HepG2 (cell line): ENCODE results near the gene ANKS3. TPM values are rescaled to one million over a fixed set of nuclear protein-coding genes. Genes with fewer than 3 reads are reported as not detected.
A peak's percentile ranks its signal among the peaks of the same experiment; 100 is the strongest.

Source experiments
- ELF1 ChIP-seq: sonication (generic); formaldehyde crosslinking; IDR thresholded peaks from 2 replicates; pipeline ENCODE4 v1.4.0; 2020; ENCODE audit warnings: missing genetic modification reagents
- ELF4 ChIP-seq: sonication (generic); formaldehyde crosslinking; IDR thresholded peaks from 2 replicates; pipeline ENCODE4 v1.5.0; 2020; ENCODE audit warnings: missing genetic modification reagents, mild to moderate bottlenecking, moderate library complexity, borderline replicate concordance
- KLF6 ChIP-seq: IDR thresholded peaks from 2 replicates; pipeline ENCODE4 v1.8.0; 2016; ENCODE audit warnings: missing biosample characterization, missing genetic modification reagents
- MXD4 ChIP-seq: IDR thresholded peaks from 2 replicates; pipeline ENCODE4 v1.6.1; 2016; ENCODE audit warnings: mild to moderate bottlenecking, missing biosample characterization, missing genetic modification reagents
- NAIF1 ChIP-seq: sonication (generic); formaldehyde crosslinking; IDR thresholded peaks from 2 replicates; pipeline ENCODE4 v1.5.0; 2020; ENCODE audit warnings: mild to moderate bottlenecking, missing genetic modification reagents, borderline replicate concordance
- NFYC ChIP-seq: IDR thresholded peaks from 2 replicates; pipeline ENCODE4 v1.6.1; 2016; ENCODE audit warnings: missing genetic modification reagents, missing compliant biosample characterization
- RARA ChIP-seq: IDR thresholded peaks from 2 replicates; pipeline ENCODE4 v1.6.1; 2016; ENCODE audit warnings: missing genetic modification reagents, missing compliant biosample characterization
- SETDB1 ChIP-seq: sonication (generic); formaldehyde crosslinking; IDR thresholded peaks from 2 replicates; pipeline ENCODE4 v1.5.1; 2020; ENCODE audit warnings: missing genetic modification reagents, mild to moderate bottlenecking, borderline replicate concordance
- SIN3B ChIP-seq: fragments of 150-350 bp; IDR thresholded peaks from 2 replicates; pipeline ENCODE4 v1.6.1; 2014; ENCODE audit warnings: low read length
- TMF1 ChIP-seq: sonication (generic); formaldehyde crosslinking; IDR thresholded peaks from 2 replicates; pipeline ENCODE4 v1.8.1; 2022; ENCODE audit warnings: low read depth, missing genetic modification reagents
- ZEB1 ChIP-seq: IDR thresholded peaks from 2 replicates; pipeline ENCODE4 v1.6.1; 2012; ENCODE audit warnings: mild to moderate bottlenecking, low read depth, inconsistent platforms; ENCODE audit not compliant: insufficient replicate concordance
- ZNF12 ChIP-seq: sonication (generic); formaldehyde crosslinking; IDR thresholded peaks from 2 replicates; pipeline ENCODE4 v1.5.0; 2020; ENCODE audit warnings: missing genetic modification reagents
- ZNF143 ChIP-seq: sonication (generic); formaldehyde crosslinking; IDR thresholded peaks from 2 replicates; pipeline ENCODE4 v1.4.0; 2020; ENCODE audit warnings: missing genetic modification reagents
- ZNF326 ChIP-seq: sonication (generic); formaldehyde crosslinking; IDR thresholded peaks from 2 replicates; pipeline ENCODE4 v1.4.0; 2020; ENCODE audit warnings: missing genetic modification reagents, borderline replicate concordance
- ZNF567 ChIP-seq: sonication (generic); formaldehyde crosslinking; IDR thresholded peaks from 2 replicates; pipeline ENCODE4 v1.8.1; 2023; ENCODE audit warnings: mild to moderate bottlenecking, missing genetic modification reagents, borderline replicate concordance
- ZNF839 ChIP-seq: sonication (generic); formaldehyde crosslinking; IDR thresholded peaks from 2 replicates; pipeline ENCODE4 v1.4.0; 2020; ENCODE audit warnings: missing genetic modification reagents, mild to moderate bottlenecking, borderline replicate concordance
- polyA plus RNA-seq, 8 experiments: library from polyadenylated mRNA; depleted of rRNA in 3 of 8; stranded (reverse) in 7 of 8; unstranded in 1 of 8; fragments of >200 nt; fragmentation: Illumina TruSeq in 4 of 8; extraction: Trizol in 4 of 8; gene quantifications; 2 replicates each; pipeline versions ENCODE4 v1.2.1 to v1.2.3, GENCODE V29; 2011 to 2016; ENCODE audit warnings: low read depth in 4 of 8, missing spikeins in 1 of 8, mixed read lengths in 1 of 8; ENCODE audit not compliant: insufficient read depth in 1 of 8
- total RNA-seq, 5 experiments: library from RNA; depleted of rRNA; stranded (reverse); fragments of >200 nt; fragmentation: Illumina TruSeq; extraction: Trizol; gene quantifications; 2 replicates each; pipeline ENCODE4 v1.2.3, GENCODE V29; 2016; ENCODE audit warnings: low read depth in 1 of 5
- TF ChIP-seq, protein P1 (sequence below): sonication (generic); formaldehyde crosslinking; IDR thresholded peaks from 2 replicates; pipeline ENCODE4 v1.4.0; 2020; ENCODE audit warnings: missing genetic modification reagents, borderline replicate concordance
- TF ChIP-seq, protein P2 (sequence below): IDR thresholded peaks from 2 replicates; pipeline ENCODE4 v1.6.1; 2016; ENCODE audit warnings: low read depth, borderline replicate concordance
- TF ChIP-seq, protein P3 (sequence below): sonication (generic); formaldehyde crosslinking; IDR thresholded peaks from 2 replicates; pipeline ENCODE4 v1.4.0; 2020; ENCODE audit warnings: missing genetic modification reagents; ENCODE audit errors: not compliant biosample characterization

ANKS3 gene
- total and polyA plus RNA-seq, 2 of the 13 experiments (the other 11 are each of a cell fraction or from before 2014, with no cell fraction given), result 11.4 to 15.9 TPM

DNA sequence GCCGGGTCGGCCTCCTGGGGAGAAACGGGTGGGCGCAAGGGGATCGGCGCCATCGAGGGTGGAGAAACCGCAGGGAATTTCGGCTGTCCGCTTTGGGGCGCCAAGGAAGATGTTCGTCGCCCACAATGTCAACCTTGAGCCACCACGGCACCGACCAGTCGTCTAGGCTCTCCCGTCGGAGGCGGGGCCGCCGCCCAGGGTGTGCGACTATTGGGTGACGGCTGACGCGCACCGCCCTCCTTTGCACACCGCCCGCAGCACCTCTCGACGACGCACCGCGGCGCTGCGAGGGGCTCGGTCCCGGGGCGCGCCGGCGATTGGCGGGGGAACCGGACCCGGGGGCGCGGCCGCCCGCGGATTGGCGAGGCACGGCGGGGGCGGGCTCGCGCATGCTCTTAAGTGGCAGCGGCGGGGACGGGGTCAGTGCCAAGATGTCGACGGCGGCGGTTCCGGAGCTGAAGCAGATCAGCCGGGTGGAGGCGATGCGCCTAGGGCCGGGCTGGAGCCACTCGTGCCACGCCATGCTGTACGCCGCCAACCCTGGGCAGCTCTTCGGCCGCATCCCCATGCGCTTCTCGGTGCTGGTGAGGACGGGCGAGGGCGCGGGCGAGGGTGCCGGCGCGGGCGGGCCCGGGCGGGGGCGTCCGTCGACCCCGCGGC is 40.6 kb downstream of the ANKS3 start, which contains the start of gene NUDT16L1 (continued):
- TF ChIP-seq, protein P1, sequence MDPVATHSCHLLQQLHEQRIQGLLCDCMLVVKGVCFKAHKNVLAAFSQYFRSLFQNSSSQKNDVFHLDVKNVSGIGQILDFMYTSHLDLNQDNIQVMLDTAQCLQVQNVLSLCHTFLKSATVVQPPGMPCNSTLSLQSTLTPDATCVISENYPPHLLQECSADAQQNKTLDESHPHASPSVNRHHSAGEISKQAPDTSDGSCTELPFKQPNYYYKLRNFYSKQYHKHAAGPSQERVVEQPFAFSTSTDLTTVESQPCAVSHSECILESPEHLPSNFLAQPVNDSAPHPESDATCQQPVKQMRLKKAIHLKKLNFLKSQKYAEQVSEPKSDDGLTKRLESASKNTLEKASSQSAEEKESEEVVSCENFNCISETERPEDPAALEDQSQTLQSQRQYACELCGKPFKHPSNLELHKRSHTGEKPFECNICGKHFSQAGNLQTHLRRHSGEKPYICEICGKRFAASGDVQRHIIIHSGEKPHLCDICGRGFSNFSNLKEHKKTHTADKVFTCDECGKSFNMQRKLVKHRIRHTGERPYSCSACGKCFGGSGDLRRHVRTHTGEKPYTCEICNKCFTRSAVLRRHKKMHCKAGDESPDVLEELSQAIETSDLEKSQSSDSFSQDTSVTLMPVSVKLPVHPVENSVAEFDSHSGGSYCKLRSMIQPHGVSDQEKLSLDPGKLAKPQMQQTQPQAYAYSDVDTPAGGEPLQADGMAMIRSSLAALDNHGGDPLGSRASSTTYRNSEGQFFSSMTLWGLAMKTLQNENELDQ (CRISPR knock-in tag), result no peak
- no peak for TF ChIP-seq ZNF12
- TF ChIP-seq, protein P2, sequence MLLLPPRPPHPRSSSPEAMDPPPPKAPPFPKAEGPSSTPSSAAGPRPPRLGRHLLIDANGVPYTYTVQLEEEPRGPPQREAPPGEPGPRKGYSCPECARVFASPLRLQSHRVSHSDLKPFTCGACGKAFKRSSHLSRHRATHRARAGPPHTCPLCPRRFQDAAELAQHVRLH (CRISPR knock-in tag), result no peak; the same call in 1 of the 2 replicates
- no peak for TF ChIP-seq ZNF839 (CRISPR knock-in tag)
- TF ChIP-seq, protein P3, sequence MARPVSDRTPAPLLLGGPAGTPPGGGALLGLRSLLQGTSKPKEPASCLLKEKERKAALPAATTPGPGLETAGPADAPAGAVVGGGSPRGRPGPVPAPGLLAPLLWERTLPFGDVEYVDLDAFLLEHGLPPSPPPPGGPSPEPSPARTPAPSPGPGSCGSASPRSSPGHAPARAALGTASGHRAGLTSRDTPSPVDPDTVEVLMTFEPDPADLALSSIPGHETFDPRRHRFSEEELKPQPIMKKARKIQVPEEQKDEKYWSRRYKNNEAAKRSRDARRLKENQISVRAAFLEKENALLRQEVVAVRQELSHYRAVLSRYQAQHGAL, result no peak
- no peak for TF ChIP-seq ZNF143 (CRISPR knock-in tag)
- no peak for TF ChIP-seq ZNF326 (CRISPR knock-in tag)
- peak; percentile 47 for TF ChIP-seq TMF1 (CRISPR knock-in tag)
- TF ChIP-seq RARA (CRISPR knock-in tag), result no peak
- no peak for TF ChIP-seq ZEB1
- no peak for TF ChIP-seq NAIF1 (CRISPR knock-in tag)
- TF ChIP-seq MXD4 (CRISPR knock-in tag), result 0 out of 2 replicates have a peak, but pooled peaks have one; percentile 42
- 0 out of 2 replicates have a peak, but pooled peaks have one; percentile 54 for TF ChIP-seq ZNF567 (CRISPR knock-in tag)
- TF ChIP-seq SIN3B, result no peak
- peak; percentile 82 for TF ChIP-seq NFYC (CRISPR knock-in tag)
- TF ChIP-seq SETDB1 (CRISPR knock-in tag), result no peak
- TF ChIP-seq ELF4 (CRISPR knock-in tag), result no peak
- TF ChIP-seq ELF1 (CRISPR knock-in tag), result no peak
- TF ChIP-seq KLF6 (CRISPR knock-in tag), result no peak
